ENCODE measurements around the gene IL1RAPL1.

IL1RAPL1 gene

DNA sequence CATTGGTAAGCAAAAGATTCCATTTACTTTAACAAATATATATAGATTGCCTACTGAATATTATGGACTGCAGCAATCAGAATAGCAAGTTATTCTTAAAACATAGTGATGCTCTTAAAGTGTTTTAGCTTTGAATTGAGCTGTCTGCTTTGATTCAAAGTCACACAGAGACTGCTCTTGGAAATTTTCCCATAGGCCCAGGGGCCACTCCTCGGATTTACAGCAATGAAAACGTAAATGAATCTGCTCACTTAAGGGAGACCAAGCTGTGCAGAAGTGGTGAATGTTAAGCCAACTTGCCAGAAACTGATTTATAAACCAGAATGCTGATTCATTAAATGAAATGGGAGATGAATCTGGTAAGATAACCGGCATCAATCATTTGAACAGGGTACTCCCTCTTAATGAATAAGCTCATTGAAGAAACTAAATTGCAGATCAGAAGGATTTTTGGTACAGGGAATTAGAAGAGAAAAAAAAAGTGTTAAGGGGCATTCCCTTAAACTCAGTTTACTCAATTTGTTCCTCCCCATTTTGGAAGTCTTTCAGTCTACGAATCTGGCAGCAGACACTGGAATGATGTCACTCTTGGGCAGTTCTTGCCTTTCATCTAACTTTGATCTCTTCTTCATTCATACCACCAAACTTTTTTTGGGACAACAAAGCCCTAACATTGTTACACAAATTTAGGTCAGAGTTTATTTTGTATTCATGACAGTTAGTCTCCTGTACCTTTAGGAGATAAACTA, 1264.8 kb downstream of the IL1RAPL1 start:
- ChIA-PET CTCF (no interaction called here), POLR2A (ENCODE audit: low non-redundant PET) (no interaction called here)
- TF ChIP-seq, protein P1, sequence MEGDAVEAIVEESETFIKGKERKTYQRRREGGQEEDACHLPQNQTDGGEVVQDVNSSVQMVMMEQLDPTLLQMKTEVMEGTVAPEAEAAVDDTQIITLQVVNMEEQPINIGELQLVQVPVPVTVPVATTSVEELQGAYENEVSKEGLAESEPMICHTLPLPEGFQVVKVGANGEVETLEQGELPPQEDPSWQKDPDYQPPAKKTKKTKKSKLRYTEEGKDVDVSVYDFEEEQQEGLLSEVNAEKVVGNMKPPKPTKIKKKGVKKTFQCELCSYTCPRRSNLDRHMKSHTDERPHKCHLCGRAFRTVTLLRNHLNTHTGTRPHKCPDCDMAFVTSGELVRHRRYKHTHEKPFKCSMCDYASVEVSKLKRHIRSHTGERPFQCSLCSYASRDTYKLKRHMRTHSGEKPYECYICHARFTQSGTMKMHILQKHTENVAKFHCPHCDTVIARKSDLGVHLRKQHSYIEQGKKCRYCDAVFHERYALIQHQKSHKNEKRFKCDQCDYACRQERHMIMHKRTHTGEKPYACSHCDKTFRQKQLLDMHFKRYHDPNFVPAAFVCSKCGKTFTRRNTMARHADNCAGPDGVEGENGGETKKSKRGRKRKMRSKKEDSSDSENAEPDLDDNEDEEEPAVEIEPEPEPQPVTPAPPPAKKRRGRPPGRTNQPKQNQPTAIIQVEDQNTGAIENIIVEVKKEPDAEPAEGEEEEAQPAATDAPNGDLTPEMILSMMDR (conservative IDR thresholded peaks at IDR 0.05; ENCODE audit: low read depth): no peak
- no peak for DNase-seq (ENCODE audit: low spot score)
- H3K27ac ChIP-seq: no peak overlapping the region

DNA sequence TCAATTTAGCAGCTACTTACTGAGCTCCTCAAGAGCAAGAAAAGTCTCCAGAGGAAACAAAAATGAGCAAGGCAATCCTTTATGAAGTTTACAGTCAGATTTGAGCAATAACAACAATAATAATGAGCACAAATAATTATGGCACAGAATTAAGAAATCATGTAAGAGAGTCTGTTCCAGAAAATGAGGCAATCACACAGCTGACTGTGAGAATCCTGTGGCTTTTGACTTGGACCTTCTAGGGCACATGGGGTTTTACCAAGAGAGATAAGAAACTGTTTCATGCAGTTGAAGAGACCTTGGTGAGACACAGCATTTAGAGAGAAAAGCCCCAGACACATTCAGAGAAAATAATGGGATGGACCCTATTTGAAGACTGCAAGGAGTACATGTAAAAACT, 1265.5 kb downstream of the IL1RAPL1 start:
- POLR2A ChIA-PET (ENCODE audit: low non-redundant PET): no interaction called here
- TF ChIP-seq, protein P1 (conservative IDR thresholded peaks at IDR 0.05; ENCODE audit: low read depth): no peak
- CTCF ChIA-PET: no interaction called here
- no peak for DNase-seq (ENCODE audit: low spot score)
- H3K27ac ChIP-seq: no peak overlapping the region

DNA sequence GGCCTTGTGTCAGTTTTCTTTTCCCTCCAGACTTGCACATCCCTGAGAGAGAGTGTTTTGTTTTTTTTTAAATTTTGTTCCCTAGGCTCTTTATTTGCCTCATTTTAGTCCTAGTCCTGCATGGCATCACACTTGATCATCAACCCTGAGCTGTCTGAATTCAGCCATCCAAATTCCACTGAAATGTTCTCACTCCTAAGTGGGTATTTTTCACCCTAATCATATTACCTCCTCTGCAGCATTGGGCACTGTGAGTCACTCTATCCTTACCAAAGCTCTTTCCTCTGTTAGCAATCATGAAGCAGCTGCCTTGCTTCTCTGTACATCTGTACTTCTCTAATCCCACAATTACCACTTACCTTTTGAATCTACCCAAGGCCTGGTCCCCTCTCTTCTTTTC, 1271.5 kb downstream of the IL1RAPL1 start:
- H3K27ac ChIP-seq: no peak overlapping the region
- DNase-seq (ENCODE audit: low spot score): no peak
- CTCF ChIA-PET: no interaction called here
- POLR2A ChIA-PET (ENCODE audit: low non-redundant PET): no interaction called here
- TF ChIP-seq, protein P1 (conservative IDR thresholded peaks at IDR 0.05; ENCODE audit: low read depth): no peak

DNA sequence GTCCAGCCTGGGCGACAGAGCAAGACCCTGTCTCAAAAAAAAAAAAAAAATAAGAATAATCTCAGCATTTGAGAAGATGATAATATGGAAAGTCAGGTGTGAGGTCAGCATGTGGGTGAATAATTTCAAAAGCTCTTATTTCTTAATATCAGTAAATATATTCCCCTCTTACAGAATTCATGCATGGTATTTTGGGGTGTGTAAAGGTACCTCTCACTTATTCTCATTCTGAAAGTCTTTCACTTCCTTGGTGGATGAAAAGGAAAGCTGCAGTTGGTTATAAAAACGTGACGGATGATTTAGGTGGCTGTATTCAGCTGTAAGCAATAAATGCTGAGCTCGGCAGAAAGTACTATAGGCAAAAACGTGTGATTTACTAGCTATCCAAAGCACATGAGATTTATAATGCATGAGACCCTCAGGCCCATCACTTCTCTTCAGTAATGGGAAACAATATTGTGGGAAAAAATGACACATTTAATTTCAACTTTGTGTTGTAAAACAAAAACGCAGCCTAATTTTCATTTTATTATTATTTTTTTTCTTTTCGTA, 1275.0 kb downstream of the IL1RAPL1 start:
- H3K27ac ChIP-seq: no peak overlapping the region
- TF ChIP-seq, protein P1 (conservative IDR thresholded peaks at IDR 0.05; ENCODE audit: low read depth): no peak
- POLR2A ChIA-PET (ENCODE audit: low non-redundant PET): no interaction called here
- CTCF ChIA-PET: no interaction called here
- DNase-seq (ENCODE audit: low spot score): no peak

DNA sequence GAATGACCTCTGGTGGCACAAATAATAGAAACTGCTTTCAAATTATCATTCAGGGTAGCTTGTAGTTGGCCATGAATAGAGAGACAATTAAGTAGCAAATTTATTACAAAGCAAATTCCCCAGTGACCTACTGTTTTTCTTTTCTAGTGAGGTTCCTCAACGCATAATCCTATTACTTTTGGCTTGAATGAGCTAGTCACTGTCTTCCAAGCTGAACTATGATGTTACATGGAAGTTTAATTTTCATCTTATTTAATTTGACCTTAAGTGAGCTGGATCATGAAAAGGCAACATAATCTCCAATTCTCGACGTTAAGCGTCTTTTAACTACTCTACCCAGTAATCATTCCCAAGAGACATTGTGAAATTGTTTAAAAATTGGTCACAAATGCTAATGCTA, 1280.7 kb downstream of the IL1RAPL1 start:
- TF ChIP-seq, protein P1 (conservative IDR thresholded peaks at IDR 0.05; ENCODE audit: low read depth): no peak
- ChIA-PET CTCF (no interaction called here), POLR2A (ENCODE audit: low non-redundant PET) (no interaction called here)
- no peak overlapping the region for H3K27ac ChIP-seq
- no peak for DNase-seq (ENCODE audit: low spot score)

DNA sequence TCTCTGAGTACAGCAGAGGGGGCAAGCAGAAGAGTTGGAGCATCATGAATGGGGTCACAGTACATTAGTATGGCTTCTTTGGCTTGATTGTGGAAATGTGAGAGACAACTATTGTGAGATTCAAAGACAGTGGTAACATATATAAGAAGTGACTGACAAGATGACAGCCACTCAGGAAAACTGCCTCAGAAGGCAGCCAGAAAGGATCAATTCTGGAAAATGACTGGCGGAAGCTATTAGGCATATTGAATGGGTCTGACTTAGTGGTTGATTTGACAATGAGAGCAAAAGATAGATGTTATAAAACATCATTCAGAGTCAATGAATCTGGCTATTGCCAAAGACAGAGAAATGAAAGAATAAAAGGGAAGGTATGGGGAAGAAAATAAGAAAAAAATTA, 1282.6 kb downstream of the IL1RAPL1 start:
- TF ChIP-seq, protein P1 (conservative IDR thresholded peaks at IDR 0.05; ENCODE audit: low read depth): no peak
- ChIA-PET CTCF (no interaction called here), POLR2A (ENCODE audit: low non-redundant PET) (no interaction called here)
- DNase-seq (ENCODE audit: low spot score): no peak
- no peak overlapping the region for H3K27ac ChIP-seq

Measured in RWPE1 (cell line).